T47D (cell line): ENCODE data around the gene MYO1D.
A peak's percentile ranks its signal among the peaks of the same experiment; 100 is the strongest.

Source experiments
- DNase-seq, 2 experiments: peaks; one replicate each; pipeline versions ENCODE4 v3.0.0 to v3.0.0-alpha.2; 2011 to 2012; ENCODE audit warnings: low read depth in 1 of 2, low spot score in 1 of 2
- JUND ChIP-seq: IDR thresholded peaks from 2 replicates; pipeline ENCODE4 v1.6.1; 2012; ENCODE audit warnings: low read depth
- in situ Hi-C: cut with HindIII; loops from 2 replicates; pipeline ENCODE4 v1.10.0; 2016; ENCODE audit warnings: low sequenced_read_pairs, low pct_unique_long_range_greater_than_20kb

Gene MYO1D

DNA sequence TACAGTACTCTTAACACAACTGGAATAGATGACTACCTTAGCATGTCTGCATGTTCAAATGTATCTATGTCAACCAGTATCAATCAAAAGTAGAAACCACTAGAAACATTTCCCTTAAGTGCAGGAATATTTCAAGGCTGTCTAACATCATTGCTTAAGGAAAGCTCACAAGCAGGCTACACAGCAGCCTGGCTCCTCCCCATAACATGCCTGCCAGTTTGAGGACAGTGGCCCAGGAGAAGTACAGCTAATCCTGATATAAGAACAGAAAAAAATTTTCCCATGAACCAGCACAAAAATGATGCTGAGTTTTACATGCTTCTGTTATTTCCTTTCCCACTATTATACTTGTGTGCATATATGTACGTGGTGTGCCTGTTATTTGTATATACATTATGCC, 175.1 kb downstream of the MYO1D start:
- TF ChIP-seq JUND = no peak
- in situ Hi-C loops = no loop called here
- no peak for DNase-seq

DNA sequence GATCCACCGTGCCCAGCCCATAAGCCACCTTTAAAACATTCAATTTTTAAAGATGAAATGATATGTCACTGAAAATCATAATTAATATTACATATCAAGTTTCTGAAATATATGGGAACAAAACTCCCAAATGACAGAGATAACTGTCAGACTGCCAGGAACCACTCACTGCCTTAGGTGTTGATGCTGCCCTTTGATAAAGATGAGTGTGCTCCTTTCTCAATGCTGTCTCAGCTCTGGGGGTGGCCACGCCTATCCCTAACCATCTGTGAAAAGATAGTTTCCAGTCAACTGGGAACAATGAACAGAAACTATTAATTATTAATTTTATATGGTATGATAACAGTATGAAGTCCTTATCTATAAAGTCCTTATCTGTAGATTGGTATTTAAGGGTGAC, 177.7 kb downstream of the MYO1D start:
- in situ Hi-C loops = no loop called here
- no peak for DNase-seq
- no peak for TF ChIP-seq JUND

DNA sequence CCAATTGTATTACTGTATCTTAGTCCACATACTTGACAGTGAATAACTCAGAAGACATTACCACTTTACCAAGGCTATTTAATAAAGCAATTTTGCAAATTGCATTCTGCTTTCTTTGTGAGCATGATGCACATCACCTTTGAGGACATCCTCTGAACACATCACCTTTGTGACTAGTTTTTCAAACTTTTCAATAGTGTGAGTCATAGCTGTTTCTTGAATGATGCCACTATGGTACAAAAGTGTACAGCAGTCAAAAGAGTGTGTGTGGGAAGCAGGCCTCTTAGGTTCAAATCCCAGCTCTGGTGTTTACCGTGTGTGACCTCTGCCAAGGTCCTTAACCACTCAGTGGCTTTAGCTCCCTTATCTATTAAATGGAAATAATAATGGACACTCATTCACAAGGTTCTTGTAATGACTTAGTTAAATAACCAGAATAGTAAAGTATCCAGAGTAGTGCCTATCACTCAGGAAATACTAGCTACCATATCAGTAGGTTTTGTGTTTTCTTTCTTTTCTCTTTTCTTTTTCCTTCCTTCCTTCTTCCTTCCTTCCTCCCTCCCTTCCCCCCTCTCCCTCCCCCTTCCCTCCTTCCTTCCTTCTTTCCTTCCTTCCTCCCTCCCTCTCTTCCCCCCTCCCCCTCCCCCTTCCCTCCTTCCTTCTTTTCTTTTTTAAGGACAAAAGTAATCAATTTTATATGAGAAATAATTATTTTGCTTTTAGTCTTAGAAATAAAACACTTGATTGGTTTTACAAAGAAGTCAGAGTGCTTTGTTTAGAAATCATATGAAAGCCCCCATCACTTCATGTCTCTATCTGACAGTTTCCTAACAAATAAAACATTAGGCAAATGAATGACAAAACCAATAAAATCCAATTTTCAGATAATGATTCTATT, 178.9 kb downstream of the MYO1D start:
- in situ Hi-C loops = no loop called here
- TF ChIP-seq JUND = no peak
- no peak for DNase-seq

DNA sequence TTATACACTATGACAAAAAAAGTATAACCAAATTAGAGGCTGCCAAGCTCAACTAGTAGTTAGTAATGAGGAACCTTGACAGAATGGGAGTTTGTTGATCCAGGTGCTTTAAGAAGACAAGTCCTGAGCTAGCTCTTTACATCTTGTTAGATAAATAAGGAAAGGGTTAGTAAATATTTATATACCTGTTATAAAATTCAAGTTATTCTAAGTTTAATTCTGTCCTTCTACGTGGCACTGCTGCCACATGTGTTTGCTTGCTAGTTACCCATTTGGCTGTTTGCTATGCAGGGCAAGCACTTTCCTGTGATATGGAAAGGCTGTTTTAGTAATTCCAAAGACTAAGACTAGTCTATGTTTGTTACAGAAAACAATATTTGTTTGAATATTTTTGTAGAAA, 180.5 kb downstream of the MYO1D start:
- no peak for TF ChIP-seq JUND
- peak in 1 of 2 experiments; percentile 15 for DNase-seq
- in situ Hi-C loops = no loop called here

DNA sequence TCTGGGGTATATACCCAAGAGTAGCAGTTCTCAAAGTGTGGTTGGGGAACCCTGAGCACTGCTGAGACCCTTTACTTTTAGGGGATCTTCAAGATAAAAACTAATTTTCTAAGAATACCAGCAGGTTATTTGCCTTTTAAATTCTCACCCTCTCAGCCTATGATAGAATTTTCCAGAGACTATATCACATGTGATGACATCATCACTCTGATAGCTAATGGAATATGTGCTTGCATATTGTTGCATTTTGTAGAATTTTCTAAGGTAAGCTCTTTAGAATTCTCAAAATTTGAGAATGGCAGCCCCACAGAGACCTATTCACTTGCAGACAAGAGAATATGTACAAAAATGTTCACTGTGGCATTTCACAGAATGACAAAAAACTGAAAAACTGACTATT, 181.1 kb downstream of the MYO1D start:
- in situ Hi-C loops = no loop called here
- no peak for DNase-seq
- TF ChIP-seq JUND = no peak

DNA sequence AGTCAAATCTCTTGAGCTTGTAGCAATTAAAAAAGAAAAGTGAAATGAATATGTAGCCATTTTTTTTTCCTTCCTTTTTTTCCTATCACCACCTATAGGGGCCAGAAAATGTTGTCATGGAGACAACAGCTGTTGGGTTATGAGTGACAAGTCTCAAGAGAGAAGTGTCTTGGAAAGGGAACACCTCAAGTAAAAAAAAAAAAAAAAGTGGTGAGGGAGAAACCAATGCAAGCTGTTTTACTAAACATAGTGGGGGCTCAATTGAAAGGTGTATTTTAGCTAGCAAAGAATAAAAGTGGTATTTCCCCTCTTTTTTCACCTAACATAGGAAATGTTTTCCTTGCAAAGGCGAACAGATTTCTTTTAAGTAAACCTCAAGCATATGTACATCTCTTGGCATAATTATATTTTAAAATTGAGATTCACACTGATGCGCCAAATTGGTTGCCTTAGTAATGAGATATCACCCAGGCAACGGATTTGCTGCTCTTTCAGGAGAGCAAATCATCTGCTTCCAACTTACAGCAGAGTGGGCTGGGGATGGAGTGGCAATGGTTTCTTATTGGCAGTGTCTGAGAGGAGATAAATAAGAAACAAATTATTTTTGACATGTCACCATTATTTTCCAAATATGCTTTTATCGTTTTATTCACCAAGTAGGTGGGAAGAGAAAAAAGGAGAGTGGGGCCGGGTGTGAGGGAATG, 183.6 kb downstream of the MYO1D start:
- in situ Hi-C loops = no loop called here
- TF ChIP-seq JUND = no peak
- DNase-seq = no peak

DNA sequence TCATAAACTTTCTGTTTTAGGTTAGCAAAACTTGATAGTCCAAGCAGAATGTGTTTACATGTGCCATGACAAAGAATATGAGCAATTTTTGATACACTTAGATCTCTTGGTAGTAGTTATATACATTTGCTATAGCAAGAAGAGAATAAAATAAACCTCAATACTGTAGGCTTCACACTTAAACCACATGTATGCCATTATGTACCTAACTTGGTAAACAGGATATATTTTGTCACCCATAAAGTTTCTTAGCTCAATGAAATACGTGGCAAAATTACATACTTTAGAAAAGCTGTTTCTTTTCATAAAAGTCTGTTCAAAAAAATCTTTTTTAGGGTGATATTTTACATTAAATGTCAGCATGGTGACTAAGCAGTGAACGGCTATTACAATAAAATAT, 184.7 kb downstream of the MYO1D start:
- in situ Hi-C loops = no loop called here
- no peak for TF ChIP-seq JUND

DNA sequence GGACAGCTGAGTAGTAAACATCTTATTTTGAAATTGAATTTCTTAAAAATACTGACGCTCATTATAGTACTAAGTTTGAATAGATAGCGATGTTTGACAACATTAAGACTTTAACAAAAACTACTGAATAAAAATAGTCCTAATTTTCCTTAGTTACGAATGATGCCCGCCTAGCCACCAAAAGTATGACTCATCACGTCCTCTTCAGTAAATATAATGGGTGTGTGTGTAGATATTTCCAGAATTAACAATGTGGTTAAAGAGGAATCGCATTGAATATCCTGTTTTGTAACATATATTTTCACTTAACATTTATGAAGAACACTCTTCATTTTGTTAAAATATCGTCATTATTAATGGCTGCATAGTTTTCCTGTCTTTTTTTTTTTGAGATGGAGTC, 187.6 kb downstream of the MYO1D start:
- DNase-seq = no peak
- in situ Hi-C loops = no loop called here
- TF ChIP-seq JUND = no peak

More for the DNA sequence above, 184.7 kb downstream of the MYO1D start:
- no peak for DNase-seq

DNA sequence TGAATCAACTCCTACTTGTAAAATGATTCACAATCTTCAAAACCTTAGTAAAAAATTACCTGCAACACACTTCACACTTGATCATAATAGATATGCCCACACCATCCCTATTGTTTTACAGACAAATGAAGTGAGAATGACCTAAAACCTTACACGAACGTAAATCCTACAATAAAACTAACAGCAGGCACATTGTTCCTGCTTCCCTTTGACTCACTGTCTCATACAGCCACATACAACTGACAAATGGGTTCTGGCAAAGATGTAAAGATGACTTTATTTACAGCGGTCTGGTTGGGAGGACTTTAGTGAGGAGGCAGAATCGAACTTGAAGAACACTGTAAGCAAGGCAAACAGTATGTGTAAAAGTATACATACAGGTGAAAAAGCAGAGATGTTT, 188.7 kb downstream of the MYO1D start:
- no peak for DNase-seq
- no peak for TF ChIP-seq JUND
- in situ Hi-C loops = no loop called here

DNA sequence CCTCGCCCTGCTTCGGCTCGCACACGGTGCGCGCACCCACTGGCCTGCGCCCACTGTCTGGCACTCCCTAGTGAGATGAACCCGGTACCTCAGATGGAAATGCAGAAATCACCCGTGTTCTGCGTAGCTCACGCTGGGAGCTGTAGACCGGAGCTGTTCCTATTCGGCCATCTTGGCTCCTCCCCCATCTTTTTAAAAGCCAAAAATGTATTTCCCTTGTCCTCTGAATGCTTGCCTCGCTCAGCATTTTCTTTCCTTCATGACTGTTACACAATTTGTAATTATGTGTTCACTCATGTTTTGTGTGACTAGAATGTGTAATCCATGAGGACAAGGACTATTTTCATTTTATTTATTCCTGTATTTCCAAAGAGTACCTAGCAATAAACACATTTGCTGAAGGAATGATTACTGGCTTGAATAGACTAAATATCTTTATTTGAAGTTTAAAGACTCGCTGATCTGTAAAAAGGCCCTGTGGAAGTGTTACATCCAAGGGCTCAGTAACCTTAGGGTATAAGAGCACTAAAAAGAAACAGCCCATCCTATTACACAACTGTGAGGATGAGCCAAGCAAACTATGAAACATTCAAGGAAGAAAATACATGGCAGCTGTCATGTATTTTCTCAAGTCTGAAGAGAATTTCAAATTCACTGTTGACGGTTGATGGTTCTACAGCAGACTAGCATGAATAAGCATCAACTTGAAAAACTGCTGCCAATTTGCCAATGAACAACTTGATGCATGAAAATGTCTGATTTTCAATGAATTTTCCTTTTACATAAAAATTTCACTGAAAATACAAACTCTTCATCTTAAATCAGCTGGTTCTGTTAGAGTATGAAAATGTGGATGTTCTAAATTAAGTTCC, 192.6 kb downstream of the MYO1D start:
- in situ Hi-C loops = no loop called here
- TF ChIP-seq JUND = no peak
- DNase-seq = no peak

DNA sequence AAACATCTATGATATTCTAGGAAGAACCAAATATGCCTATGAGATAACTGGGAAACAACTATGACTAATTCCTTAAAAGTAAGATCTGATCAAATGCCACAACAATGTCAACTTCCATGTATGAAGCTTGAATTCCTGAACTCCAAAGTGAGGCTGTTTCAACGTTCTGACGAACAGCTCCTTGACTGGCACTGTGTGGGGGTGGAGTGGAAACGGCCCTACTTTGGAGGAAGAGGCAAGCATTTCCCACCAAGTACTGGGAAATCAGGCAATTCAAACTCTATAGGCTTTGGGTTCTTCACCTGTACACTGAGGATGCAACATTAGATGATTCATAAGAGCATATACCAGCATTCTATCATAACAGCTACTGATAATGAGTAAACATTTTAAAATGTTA, 203.0 kb downstream of the MYO1D start:
- in situ Hi-C loops = no loop called here
- DNase-seq = no peak
- no peak for TF ChIP-seq JUND

DNA sequence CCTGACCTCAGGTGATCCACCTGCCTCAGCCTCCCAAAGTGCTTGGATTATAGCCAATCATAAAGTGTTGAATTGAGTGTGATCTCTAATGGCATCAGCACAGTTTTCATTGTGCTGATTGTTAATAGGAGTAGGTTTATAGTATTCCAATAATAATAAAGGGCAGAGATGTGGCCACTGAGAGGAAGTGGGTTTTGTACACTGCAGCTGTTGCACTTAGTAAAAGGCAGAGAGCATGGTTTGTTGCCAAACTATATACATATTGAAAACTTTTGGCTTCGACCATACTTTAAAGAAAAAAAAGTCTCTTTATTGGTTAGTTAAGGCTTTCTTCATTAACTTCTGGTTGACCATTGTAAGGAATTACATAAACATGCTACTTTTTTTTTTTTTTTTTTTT, 204.2 kb downstream of the MYO1D start:
- TF ChIP-seq JUND = no peak

DNA sequence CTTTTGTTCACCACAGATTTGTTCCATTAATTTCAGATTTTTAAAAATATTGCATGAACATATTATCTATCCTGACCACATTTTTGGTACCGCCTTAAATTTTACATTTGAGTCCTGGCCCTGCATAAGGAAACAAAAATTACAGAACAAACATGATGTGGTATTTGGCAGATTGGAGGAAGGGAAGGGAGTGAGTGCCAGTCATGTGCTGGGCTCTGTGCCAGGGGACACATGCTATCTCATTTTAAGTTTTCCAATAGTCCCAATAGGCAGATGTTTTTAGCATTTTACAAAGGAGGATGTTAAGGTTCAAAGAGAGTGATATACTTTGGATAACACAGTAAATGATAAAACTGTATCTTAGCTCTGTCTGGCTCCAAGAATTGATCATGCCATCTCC, 205.0 kb downstream of the MYO1D start:
- no peak for DNase-seq
- TF ChIP-seq JUND = no peak
- in situ Hi-C loops = no loop called here

More for the DNA sequence above, 204.2 kb downstream of the MYO1D start:
- in situ Hi-C loops = no loop called here
- no peak for DNase-seq
